Uterus (tissue), 4 donors: ENCODE results near the gene S100A4. TPM values are rescaled to one million over a fixed set of nuclear protein-coding genes. Genes with fewer than 3 reads are reported as not detected.
"Not testable (repeated sequence)": the region's sequence is repeated elsewhere in the genome, so short reads cannot be mapped to it uniquely, and the experiment has no call there.

Source experiments
- DNase-seq, 2 donors: peaks; one replicate each; pipeline ENCODE4 v3.0.0-alpha.2; 2019 to 2020
- H3K27ac ChIP-seq, 2 donors: fragments of 200-600 bp; sonication (generic); 1 replicate in 1 of 2; 2 replicates in 1 of 2; pipeline ENCODE4 v1.5.1; 2016 to 2018
- H3K27me3 ChIP-seq, 2 donors: fragments of 200-600 bp; sonication (generic); one replicate each; pipeline ENCODE4 v1.5.1; 2018 to 2019; ENCODE audit warnings: control low read depth in 1 of 2
- H3K36me3 ChIP-seq, 2 donors: fragments of 200-600 bp; sonication (generic); one replicate each; pipeline ENCODE4 v1.5.1; 2019; ENCODE audit warnings: control low read depth in 1 of 2
- H3K4me1 ChIP-seq, 2 donors: fragments of 200-600 bp; sonication (generic); one replicate each; pipeline ENCODE4 v1.5.1; 2018 to 2019; ENCODE audit warnings: control low read depth in 1 of 2
- H3K4me3 ChIP-seq, 2 donors: fragments of 200-600 bp; sonication (generic); 1 replicate in 1 of 2; 2 replicates in 1 of 2; pipeline ENCODE4 v1.5.1; 2018 to 2019; ENCODE audit warnings: mild to moderate bottlenecking in 1 of 2
- H3K9me3 ChIP-seq, 2 donors: fragments of 200-600 bp; sonication (generic); one replicate each; pipeline ENCODE4 v1.5.1; 2019; ENCODE audit warnings: control low read depth in 1 of 2
- POLR2A ChIP-seq, 2 donors: fragments of 450-650 bp; IDR thresholded peaks; one replicate each; pipeline ENCODE4 v1.6.1; 2016; ENCODE audit warnings: antibody characterized with exemption in 2 of 2, mild to moderate bottlenecking in 1 of 2, moderate library complexity in 1 of 2
- intact Hi-C: fragments of 100-400 bp; cut with DNase I; formaldehyde crosslinking; loops from one replicate; pipeline ENCODE4 v1.15.1; 2023; ENCODE audit warnings: low total_unique reads
- total RNA-seq, 4 donors: library from RNA; depleted of rRNA in 3 of 4; stranded (reverse); fragments of >200 nt in 3 of 4; gene quantifications; one replicate each; pipeline versions ENCODE4 v1.1.0 to v1.2.4, GENCODE V29; 2014 to 2023
- TF ChIP-seq, protein P1 (sequence below), 4 experiments: fragments of 200-600 bp in 2 of 4; fragments of 450-650 bp in 2 of 4; sonication (generic) in 2 of 4; IDR thresholded peaks; one replicate each; pipeline ENCODE4 v1.5.1; 2016 to 2019; ENCODE audit warnings: antibody characterized with exemption in 4 of 4, mild to moderate bottlenecking in 2 of 4, moderate library complexity in 1 of 4
- donor health status: DM: yes; HTN: yes; CAD: no.

S100A4 gene
- total RNA-seq, 4 donors from 2014 or later, result 58.9 to 226 (median 155) TPM

- Histone ChIP-seq H3K27me3 (no peaks in the 10 kb centered on the region), H3K9me3 (no peaks in the 10 kb centered on the region), H3K27ac (no peak overlapping the region), H3K36me3 (no peaks in the 10 kb centered on the region), H3K4me1 (peaks cover 0 to under 1% of the 10 kb centered on the region in 2 donors), H3K4me3 (no peak overlapping the region)
- TF ChIP-seq POLR2A (IDR thresholded peaks at IDR 0.05), result no peak
- TF ChIP-seq, protein P1, sequence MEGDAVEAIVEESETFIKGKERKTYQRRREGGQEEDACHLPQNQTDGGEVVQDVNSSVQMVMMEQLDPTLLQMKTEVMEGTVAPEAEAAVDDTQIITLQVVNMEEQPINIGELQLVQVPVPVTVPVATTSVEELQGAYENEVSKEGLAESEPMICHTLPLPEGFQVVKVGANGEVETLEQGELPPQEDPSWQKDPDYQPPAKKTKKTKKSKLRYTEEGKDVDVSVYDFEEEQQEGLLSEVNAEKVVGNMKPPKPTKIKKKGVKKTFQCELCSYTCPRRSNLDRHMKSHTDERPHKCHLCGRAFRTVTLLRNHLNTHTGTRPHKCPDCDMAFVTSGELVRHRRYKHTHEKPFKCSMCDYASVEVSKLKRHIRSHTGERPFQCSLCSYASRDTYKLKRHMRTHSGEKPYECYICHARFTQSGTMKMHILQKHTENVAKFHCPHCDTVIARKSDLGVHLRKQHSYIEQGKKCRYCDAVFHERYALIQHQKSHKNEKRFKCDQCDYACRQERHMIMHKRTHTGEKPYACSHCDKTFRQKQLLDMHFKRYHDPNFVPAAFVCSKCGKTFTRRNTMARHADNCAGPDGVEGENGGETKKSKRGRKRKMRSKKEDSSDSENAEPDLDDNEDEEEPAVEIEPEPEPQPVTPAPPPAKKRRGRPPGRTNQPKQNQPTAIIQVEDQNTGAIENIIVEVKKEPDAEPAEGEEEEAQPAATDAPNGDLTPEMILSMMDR (IDR thresholded peaks at IDR 0.05), result no peak
- intact Hi-C loops, result no loop called here
- no peak for DNase-seq
Measured at GRCh38 chr1:153520818-153521476, 24.7 kb downstream of the S100A4 start.

GRCh38 chr1:153520137-153520691 is 25.4 kb downstream of the S100A4 start:
- H3K27ac ChIP-seq, H3K4me1 ChIP-seq, H3K27me3 ChIP-seq, H3K36me3 ChIP-seq, H3K4me3 ChIP-seq, intact Hi-C loops, DNase-seq, H3K9me3 ChIP-seq: not testable (repeated sequence)

- H3K27me3 ChIP-seq, result no peaks in the 10 kb centered on the region
- intact Hi-C loops, result no loop called here
- no peak overlapping the region for H3K4me3 ChIP-seq
- no peak overlapping the region for H3K27ac ChIP-seq
- no peaks in the 10 kb centered on the region for H3K4me1 ChIP-seq
- no peak for DNase-seq
- TF ChIP-seq, protein P1 (IDR thresholded peaks at IDR 0.05), result no peak
- TF ChIP-seq POLR2A (IDR thresholded peaks at IDR 0.05), result no peak
- no peaks in the 10 kb centered on the region for H3K9me3 ChIP-seq
- H3K36me3 ChIP-seq, result no peaks in the 10 kb centered on the region
Measured at GRCh38 chr1:153519242-153519641, 26.4 kb downstream of the S100A4 start.

GRCh38 chr1:153515504-153516394 is 29.9 kb downstream of the S100A4 start:
- DNase-seq, result no peak

DNA sequence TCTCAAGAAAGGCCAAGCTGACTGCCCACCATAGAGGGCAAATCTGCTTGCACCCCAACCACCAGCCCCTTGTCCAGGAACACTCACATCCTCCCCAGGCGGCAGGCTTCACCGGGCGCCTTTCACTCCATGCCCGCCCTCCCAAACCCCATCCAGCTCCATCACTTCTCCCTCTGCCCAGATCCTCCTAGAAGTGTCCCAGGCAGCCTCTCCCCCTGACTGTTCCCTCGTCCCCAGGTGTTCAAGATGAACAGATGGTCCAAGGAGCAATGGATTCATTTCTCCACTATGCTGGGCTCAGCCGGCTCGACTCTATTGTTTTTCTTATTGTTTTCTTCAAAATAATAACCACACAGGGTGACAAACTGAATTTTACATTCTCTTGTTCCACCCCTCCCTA is 31.9 kb downstream of the S100A4 start:
- no peak for DNase-seq
- Histone ChIP-seq H3K27ac (no peak overlapping the region), H3K27me3 (no peaks in the 10 kb centered on the region), H3K4me1 (peaks cover 0 to 7% of the 10 kb centered on the region in 2 donors), H3K4me3 (no peak overlapping the region), H3K9me3 (no peaks in the 10 kb centered on the region), H3K36me3 (no peaks in the 10 kb centered on the region)
- TF ChIP-seq, protein P1 (IDR thresholded peaks at IDR 0.05), result no peak
- TF ChIP-seq POLR2A (IDR thresholded peaks at IDR 0.05), result no peak
- intact Hi-C loops, result no loop called here

More at GRCh38 chr1:153515504-153516394, 29.9 kb downstream of the S100A4 start:
- intact Hi-C loops, result no loop called here
- TF ChIP-seq, protein P1 (IDR thresholded peaks at IDR 0.05), result no peak
- no peak for TF ChIP-seq POLR2A (IDR thresholded peaks at IDR 0.05)
- H3K9me3 ChIP-seq, result no peaks in the 10 kb centered on the region
- no peak overlapping the region for H3K27ac ChIP-seq
- H3K36me3 ChIP-seq, result no peaks in the 10 kb centered on the region
- H3K4me1 ChIP-seq, result peaks cover 0 to 7% of the 10 kb centered on the region in 2 donors
- no peaks in the 10 kb centered on the region for H3K27me3 ChIP-seq
- H3K4me3 ChIP-seq, result no peak overlapping the region
